Ovary (tissue), 3 donors: ENCODE data around the gene CHMP4B.

Experiments
- POLR2A ChIP-seq: fragments of 450-650 bp; IDR thresholded peaks from one replicate; pipeline ENCODE4 v1.6.1; 2017; ENCODE audit warnings: antibody characterized with exemption, mild to moderate bottlenecking, moderate library complexity
- TF ChIP-seq, protein P1 (sequence below), 3 donors: fragments of 450-650 bp in 2 of 3; fragments of 200-600 bp in 1 of 3; IDR thresholded peaks; one replicate each; pipeline versions ENCODE4 v1.5.1 to v1.8.0; 2016 to 2022; ENCODE audit warnings: antibody characterized with exemption in 3 of 3, mild to moderate bottlenecking in 1 of 3
- donor health status: DM: no; HTN: no; CAD: no.

DNA sequence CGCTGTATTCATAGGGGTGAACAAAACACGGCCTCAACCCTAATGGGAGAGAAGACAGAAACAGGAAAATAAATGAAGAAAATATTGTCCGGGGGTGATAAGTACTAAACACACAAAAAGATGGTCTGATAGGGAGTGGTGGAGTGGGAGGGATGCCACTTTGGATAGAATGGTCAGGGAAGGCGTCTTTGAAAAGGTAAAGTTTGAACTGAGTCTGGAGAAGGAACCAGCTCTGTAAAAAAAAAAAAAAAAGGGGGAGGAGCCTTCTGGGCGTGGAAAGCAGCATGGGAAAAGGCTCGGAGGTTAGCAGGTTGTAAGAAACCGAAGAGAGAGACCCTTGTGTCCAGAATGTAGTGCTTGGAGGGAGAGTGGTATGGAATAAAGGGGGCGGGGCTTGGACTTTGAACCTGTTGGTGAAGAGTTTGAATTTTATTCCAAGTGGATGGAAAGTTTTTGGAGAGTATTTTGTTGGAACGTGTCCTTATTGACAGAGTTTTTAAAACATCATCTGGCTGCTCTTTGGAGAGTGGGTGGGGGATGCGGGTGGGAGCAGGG is 1.8 kb downstream of the CHMP4B start:
- TF ChIP-seq, protein P1, sequence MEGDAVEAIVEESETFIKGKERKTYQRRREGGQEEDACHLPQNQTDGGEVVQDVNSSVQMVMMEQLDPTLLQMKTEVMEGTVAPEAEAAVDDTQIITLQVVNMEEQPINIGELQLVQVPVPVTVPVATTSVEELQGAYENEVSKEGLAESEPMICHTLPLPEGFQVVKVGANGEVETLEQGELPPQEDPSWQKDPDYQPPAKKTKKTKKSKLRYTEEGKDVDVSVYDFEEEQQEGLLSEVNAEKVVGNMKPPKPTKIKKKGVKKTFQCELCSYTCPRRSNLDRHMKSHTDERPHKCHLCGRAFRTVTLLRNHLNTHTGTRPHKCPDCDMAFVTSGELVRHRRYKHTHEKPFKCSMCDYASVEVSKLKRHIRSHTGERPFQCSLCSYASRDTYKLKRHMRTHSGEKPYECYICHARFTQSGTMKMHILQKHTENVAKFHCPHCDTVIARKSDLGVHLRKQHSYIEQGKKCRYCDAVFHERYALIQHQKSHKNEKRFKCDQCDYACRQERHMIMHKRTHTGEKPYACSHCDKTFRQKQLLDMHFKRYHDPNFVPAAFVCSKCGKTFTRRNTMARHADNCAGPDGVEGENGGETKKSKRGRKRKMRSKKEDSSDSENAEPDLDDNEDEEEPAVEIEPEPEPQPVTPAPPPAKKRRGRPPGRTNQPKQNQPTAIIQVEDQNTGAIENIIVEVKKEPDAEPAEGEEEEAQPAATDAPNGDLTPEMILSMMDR (IDR thresholded peaks at IDR 0.05), result no peak
- no peak for TF ChIP-seq POLR2A
